Muscle layer of duodenum (tissue), 2 donors: ENCODE measurements around the gene PLAC1.

Experiments used
- H3K27ac ChIP-seq: one replicate; pipeline ENCODE4 v1.7.0; 2013; ENCODE audit warnings: mild to moderate bottlenecking, low read length
- H3K27me3 ChIP-seq: one replicate; pipeline ENCODE4 v1.7.0; 2013; ENCODE audit warnings: low read depth, mild to moderate bottlenecking, control low read depth, low read length
- H3K36me3 ChIP-seq, 2 donors: one replicate each; pipeline ENCODE4 v1.7.0; 2013; ENCODE audit warnings: low read length in 2 of 2, control low read depth in 1 of 2, mild to moderate bottlenecking in 1 of 2; ENCODE audit not compliant: insufficient read depth in 2 of 2, control insufficient read depth in 1 of 2
- H3K4me1 ChIP-seq, 2 donors: one replicate each; pipeline ENCODE4 v1.7.0; 2013; ENCODE audit warnings: low read length in 2 of 2, mild to moderate bottlenecking in 2 of 2, control low read depth in 1 of 2, moderate library complexity in 1 of 2; ENCODE audit not compliant: insufficient read depth in 2 of 2, control insufficient read depth in 1 of 2
- H3K4me3 ChIP-seq, 2 donors: one replicate each; pipeline ENCODE4 v1.7.0; 2013; ENCODE audit warnings: low read length in 2 of 2, low read depth in 1 of 2, mild to moderate bottlenecking in 1 of 2
- H3K9me3 ChIP-seq, 2 donors: one replicate each; pipeline ENCODE4 v1.7.0; 2013; ENCODE audit warnings: low read length in 2 of 2, control low read depth in 1 of 2, mild to moderate bottlenecking in 1 of 2; ENCODE audit not compliant: control insufficient read depth in 1 of 2
- donor health status: healthy.

PLAC1 gene

GRCh38 chrX:134533952-134534351, 124.3 kb downstream of the PLAC1 start:
- H3K4me3 ChIP-seq = no peak overlapping the region
- H3K9me3 ChIP-seq = no peaks in the 10 kb centered on the region
- no peaks in the 10 kb centered on the region for H3K36me3 ChIP-seq
- H3K4me1 ChIP-seq = no peaks in the 10 kb centered on the region
- H3K27ac ChIP-seq = no peak overlapping the region
- H3K27me3 ChIP-seq = no peaks in the 10 kb centered on the region

- Histone ChIP-seq H3K27me3 (no peaks in the 10 kb centered on the region), H3K9me3 (no peaks in the 10 kb centered on the region)
These were observed 124.9 kb downstream of the PLAC1 start for GRCh38 chrX:134533352-134533751.

GRCh38 chrX:134530845-134531244, 127.4 kb downstream of the PLAC1 start:
- no peaks in the 10 kb centered on the region for H3K36me3 ChIP-seq
- no peaks in the 10 kb centered on the region for H3K4me1 ChIP-seq
- H3K27ac ChIP-seq = no peak overlapping the region
- no peaks in the 10 kb centered on the region for H3K9me3 ChIP-seq
- H3K27me3 ChIP-seq = no peaks in the 10 kb centered on the region
- no peak overlapping the region for H3K4me3 ChIP-seq

More at GRCh38 chrX:134533352-134533751, 124.9 kb downstream of the PLAC1 start:
- H3K4me3 ChIP-seq = no peak overlapping the region
- H3K4me1 ChIP-seq = no peaks in the 10 kb centered on the region
- no peaks in the 10 kb centered on the region for H3K36me3 ChIP-seq
- H3K27ac ChIP-seq = no peak overlapping the region

DNA sequence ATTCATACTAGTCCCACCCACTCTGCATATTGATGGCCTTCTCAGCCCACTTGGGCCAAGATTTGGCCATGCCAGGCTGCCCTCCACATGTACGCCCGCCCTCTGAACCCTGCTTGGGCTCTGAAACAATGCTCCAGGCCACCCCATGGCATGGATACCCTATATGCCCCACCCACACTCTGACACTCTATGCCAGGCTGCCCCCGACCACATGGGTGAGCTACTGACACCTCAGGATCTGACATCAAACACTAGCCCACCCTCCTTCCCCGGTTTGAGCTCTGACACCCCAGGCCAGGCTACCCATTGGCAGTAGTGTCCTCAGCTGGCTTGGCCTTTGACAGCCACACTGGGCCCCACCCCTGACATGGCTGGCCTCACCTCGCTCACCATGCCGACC, 128.8 kb downstream of the PLAC1 start:
- H3K27ac ChIP-seq = no peak overlapping the region
- no peaks in the 10 kb centered on the region for H3K36me3 ChIP-seq
- no peak overlapping the region for H3K4me3 ChIP-seq
- no peaks in the 10 kb centered on the region for H3K9me3 ChIP-seq
- H3K27me3 ChIP-seq = no peaks in the 10 kb centered on the region
- no peaks in the 10 kb centered on the region for H3K4me1 ChIP-seq

GRCh38 chrX:134528960-134529359, 129.3 kb downstream of the PLAC1 start:
- H3K9me3 ChIP-seq = no peaks in the 10 kb centered on the region
- H3K27ac ChIP-seq = no peak overlapping the region

GRCh38 chrX:134526399-134526798, 131.9 kb downstream of the PLAC1 start:
- H3K27ac ChIP-seq = no peak overlapping the region
- no peaks in the 10 kb centered on the region for H3K9me3 ChIP-seq
- H3K27me3 ChIP-seq = no peaks in the 10 kb centered on the region
- no peaks in the 10 kb centered on the region for H3K4me1 ChIP-seq
- H3K4me3 ChIP-seq = no peak overlapping the region
- no peaks in the 10 kb centered on the region for H3K36me3 ChIP-seq

More at GRCh38 chrX:134528960-134529359, 129.3 kb downstream of the PLAC1 start:
- no peak overlapping the region for H3K4me3 ChIP-seq
- no peaks in the 10 kb centered on the region for H3K36me3 ChIP-seq
- H3K4me1 ChIP-seq = no peaks in the 10 kb centered on the region
- no peaks in the 10 kb centered on the region for H3K27me3 ChIP-seq

GRCh38 chrX:134525086-134525792, 133.0 kb downstream of the PLAC1 start:
- H3K4me1 ChIP-seq = no peaks in the 10 kb centered on the region
- no peaks in the 10 kb centered on the region for H3K27me3 ChIP-seq
- H3K36me3 ChIP-seq = no peaks in the 10 kb centered on the region
- H3K9me3 ChIP-seq = no peaks in the 10 kb centered on the region
- no peak overlapping the region for H3K27ac ChIP-seq
- H3K4me3 ChIP-seq = no peak overlapping the region

- Histone ChIP-seq H3K27me3 (no peaks in the 10 kb centered on the region), H3K36me3 (no peaks in the 10 kb centered on the region), H3K9me3 (no peaks in the 10 kb centered on the region), H3K4me1 (no peaks in the 10 kb centered on the region), H3K27ac (no peak overlapping the region), H3K4me3 (no peak overlapping the region)
These were observed 134.1 kb downstream of the PLAC1 start for GRCh38 chrX:134524181-134524580.

- H3K9me3 ChIP-seq = no peaks in the 10 kb centered on the region
- H3K27ac ChIP-seq = no peak overlapping the region
- H3K4me1 ChIP-seq = no peaks in the 10 kb centered on the region
- no peak overlapping the region for H3K4me3 ChIP-seq
- no peaks in the 10 kb centered on the region for H3K36me3 ChIP-seq
- H3K27me3 ChIP-seq = no peaks in the 10 kb centered on the region
These were observed 137.3 kb downstream of the PLAC1 start for GRCh38 chrX:134520860-134521390.
